Posterior vena cava (tissue), 2 donors: Measurements from ENCODE around the gene ELF1. TPM values are rescaled to one million over a fixed set of nuclear protein-coding genes. Genes with fewer than 3 reads are reported as not detected.
"Not testable (repeated sequence)": the region's sequence is repeated elsewhere in the genome, so short reads cannot be mapped to it uniquely, and the experiment has no call there.

Experiments
- DNase-seq: peaks from one replicate; pipeline ENCODE4 v3.0.0-alpha.2; 2020; ENCODE audit warnings: low spot score
- intact Hi-C, 2 donors: fragments of 100-400 bp; cut with DNase I; formaldehyde crosslinking; loops; one replicate each; pipeline versions ENCODE4 v1.14.1 to v1.14.2; 2022 to 2023
- total RNA-seq, 2 donors: library from RNA; stranded (reverse); fragmentation: NEBNext Ultra II Directional; extraction: Animal tissue kit (Norgen Biotek cat#: 25700); gene quantifications; one replicate each; pipeline ENCODE4 v1.2.1, GENCODE V29; 2021
- donor health status: DM: yes; HTN: yes; CAD: no.
- donor health status: DM: yes; HTN: yes; CAD: no.

Gene ELF1
- total RNA-seq, 2 donors from 2014 or later: 56.2 to 56.3 TPM

DNA sequence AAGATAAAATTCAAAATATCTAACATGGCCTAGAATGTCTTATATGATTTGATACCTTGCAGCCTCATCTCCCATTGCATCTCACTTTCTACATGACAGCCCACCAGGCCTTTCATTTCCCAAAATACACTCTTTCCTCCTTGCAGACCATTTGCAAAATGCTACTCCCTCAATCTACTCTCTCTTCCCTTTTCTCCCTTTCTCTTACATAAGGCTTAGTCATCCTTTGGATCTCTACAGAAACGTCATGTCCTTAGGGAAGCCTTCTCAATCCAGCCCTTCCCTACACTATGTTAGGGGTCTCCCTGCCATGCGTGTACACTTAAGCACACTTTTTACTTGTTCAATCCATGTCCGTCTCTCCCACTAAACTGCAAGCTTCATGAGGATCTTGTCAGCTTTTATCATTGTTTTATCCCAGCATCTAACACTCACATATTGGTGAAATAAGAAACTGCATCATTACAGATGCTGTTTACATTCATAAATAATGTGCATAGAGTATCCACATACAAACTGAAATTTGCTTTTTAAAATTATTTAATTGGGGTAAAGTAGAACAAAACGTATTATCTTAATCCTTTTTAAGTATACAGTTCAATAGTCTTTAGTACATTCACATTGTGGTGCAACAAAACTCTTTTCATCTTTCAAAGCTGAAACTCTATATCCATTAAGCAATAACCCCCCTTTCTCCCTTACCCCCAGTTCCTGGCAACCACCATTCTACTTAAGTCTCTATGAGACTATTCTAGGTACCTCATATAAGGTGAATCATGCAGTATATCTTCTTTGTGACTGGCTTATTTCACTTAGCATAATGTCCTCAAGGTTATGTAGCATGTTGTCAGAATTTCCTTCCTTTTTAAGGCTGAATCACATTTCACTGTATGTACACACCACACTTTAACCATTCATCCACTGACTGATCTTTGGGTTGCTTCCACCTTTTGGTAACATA lies 30.6 kb upstream of the ELF1 start:
- DNase-seq: no peak
- intact Hi-C loops: loop anchor here in 1 of 2 donors (10.0 kb wide), 1 partner anchor 65 kb away; no protein-coding TSS in a partner anchor

DNA sequence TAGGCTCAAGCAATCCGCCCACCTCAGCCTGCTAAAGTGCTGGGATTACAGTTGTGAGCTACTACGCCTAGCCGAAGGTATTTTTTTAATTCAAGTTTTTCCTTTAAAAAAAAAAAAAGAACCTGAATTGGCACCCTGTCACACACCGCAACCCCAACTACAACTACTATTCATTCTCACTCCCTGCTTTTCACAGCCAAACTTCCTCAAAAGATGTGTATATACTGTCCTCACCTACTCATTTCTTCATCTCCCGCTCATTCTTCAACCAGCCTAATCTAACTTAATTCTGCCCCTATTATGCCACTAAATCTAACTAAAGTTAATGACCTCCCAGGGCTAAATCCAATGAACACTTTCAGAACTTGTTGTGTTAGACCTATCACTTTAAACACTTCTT lies 29.5 kb upstream of the ELF1 start:
- intact Hi-C loops: no loop called here

DNA sequence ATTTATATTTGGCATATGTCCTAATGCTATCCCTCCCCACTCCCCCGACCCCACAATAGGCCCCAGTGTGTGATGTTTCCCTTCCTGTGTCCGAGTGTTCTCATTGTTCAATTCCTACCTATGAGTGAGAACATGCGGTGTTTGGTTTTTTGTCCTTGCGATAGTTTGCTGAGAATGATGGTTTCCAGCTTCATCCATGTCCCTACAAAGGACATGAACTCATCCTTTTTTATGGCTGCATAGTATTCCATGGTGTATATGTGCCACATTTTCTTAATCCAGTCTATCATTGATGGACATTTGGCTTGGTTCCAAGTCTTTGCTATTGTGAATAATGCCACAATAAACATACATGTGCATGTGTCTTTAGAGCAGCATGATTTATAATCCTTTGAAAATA lies 23.3 kb upstream of the ELF1 start:
- intact Hi-C loops, DNase-seq: not testable (repeated sequence)

More for the DNA sequence above, 29.5 kb upstream of the ELF1 start:
- no peak for DNase-seq

DNA sequence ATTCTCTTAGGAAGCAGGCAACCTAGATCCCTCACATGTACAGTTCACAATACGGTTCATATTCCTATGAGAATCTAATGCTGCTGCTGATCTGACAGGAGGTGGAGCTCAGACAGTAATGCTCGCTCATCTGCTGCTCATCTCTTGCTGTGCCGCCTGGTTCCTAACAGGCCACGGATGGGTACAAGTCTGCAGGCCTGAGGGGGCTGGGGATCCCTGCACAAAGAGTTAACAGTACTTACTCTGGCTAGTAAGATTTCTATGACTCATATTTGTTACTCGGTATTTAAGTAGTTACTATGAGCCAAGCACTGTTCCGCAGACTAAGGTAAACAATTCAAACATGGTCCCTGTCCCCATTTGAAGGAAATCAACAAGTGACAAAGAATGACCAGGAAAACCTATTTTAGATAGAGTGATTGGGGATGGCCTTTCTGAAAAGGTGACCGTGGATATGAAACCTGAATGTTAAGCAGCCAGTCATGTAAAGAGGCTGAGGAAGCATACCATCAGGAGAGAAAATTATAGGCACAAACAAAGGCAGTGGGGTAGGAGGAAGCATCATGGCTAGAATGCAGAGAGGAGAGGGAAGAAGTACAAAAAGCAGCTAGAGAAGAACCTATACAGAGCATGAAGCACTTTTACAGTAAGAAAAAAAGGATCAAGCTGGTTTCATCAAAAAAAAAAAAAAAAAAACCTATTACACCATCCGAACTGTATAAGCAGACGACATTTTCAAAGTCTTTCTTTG lies 21.6 kb upstream of the ELF1 start:
- no peak for DNase-seq

DNA sequence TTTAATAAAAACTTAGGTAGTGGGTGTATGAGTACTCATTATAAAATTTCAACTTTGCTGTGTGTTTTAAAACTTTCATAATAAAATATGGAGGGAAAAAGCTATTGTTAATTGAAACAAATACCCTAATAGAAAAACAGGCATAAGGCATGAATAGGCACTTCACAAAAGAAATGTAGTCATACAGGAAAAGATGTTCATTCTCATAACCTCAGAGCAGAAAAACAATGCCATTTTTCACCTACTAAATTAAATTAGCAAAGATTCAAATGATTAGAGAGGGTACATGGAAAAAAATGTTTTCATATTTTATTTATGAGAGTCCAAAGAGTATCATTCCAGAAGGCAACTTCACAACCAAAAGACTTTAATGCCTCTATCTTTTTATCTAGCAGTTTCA lies 20.6 kb upstream of the ELF1 start:
- DNase-seq: no peak
- intact Hi-C loops: no loop called here

More for the DNA sequence above, 21.6 kb upstream of the ELF1 start:
- intact Hi-C loops: no loop called here

DNA sequence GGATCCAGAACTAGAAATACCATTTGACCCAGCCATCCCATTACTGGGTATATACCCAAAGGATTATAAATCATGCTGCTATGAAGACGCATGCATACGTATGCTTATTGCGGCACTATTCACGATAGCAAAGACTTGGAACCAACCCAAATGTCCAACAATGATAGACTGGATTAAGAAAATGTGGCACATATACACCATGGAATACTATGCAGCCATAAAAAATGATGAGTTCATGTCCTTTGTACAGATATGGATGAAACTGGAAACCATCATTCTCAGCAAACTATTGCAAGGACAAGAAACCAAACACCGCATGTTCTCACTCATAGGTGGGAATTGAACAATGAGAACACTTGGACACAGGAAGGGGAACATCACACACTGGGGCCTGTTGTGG lies 17.4 kb upstream of the ELF1 start:
- intact Hi-C loops, DNase-seq: not testable (repeated sequence)

DNA sequence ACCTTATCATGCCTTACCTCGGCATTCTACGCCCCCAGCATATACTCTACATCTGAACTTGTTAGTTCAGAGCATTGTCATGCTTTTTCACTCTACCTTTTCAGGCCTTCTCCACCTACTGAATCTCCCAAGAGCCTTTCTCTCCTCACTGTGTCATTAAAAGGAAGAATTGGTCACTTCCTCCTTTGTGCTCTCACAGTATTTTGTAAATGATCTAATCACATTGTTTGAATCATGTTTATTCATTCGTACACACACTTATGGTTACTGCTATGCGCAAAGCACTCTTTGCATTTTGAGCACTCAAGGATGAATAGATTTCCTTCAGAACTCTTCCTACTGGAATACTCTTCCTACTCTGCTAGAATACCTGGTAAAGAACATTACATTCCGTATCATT lies 15.8 kb upstream of the ELF1 start:
- intact Hi-C loops: no loop called here
- DNase-seq: no peak

DNA sequence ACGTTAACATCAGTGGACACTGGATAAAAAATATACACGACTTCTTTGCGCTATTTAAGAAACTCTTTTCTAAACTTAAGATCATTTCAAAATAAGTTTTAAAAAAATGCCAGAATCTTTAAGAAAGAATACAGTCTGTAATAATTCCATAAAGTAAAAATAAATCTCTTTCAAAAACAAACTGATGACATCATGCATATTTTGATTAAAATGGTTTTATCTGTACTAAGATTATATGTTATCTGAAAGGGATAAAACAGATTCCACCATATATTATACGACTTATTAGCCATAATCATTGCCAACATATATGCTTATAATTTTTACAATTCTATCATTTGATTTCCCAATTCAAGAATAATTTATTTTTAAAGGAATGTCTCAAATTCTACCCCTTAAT lies 15.3 kb upstream of the ELF1 start:
- intact Hi-C loops: no loop called here
- DNase-seq: no peak

DNA sequence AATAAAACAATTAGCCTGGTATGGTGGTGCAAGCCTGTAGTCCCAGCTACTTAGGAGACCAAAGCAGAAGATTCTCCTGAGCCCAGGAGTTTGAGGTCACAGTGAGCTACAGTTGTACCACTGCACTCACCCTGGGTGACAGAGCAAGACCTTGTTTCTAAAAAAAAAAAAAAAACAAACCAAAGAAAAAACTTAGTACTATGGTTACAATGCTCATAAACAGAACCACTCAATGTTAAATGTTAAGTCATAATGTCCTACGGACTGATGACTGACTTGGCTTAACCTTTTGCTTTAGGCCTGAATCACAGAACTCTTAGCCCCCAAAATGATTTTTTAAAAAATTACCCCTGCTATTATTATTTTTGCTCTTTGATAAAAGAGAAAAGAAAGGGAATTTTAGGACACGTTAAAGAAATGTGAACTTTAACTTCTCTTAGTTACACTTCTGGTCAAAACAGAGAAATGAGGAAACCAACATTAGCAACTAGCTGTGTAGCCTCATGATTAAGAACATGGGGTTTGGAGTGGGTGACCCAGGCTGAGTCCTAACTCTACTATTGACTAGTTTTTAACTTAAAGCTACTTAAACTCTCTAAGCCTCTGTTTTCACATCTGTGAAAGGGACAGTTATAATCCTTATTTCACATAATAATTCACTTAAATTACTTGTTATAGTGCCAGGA lies 13.7 kb upstream of the ELF1 start:
- intact Hi-C loops: no loop called here

DNA sequence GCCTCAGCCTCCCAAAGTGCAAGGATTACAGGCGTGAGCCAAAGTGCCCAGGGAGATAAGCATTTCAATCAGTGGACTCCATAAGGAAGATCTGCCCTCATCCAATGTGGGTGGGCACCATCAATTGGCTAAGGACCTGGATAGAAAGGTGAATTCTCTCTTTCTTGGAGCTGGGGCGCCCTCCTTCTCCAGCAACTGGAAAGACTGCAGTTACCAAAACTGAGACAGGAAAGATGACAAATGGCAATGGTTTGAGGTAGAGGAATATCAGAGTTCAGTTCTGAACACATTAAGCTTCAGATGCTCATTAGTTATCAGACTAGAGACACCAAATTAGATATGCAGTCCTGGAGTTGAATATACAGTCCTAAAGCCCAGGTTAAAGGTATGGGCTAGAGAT lies 10.5 kb upstream of the ELF1 start:
- no peak for DNase-seq
- intact Hi-C loops: no loop called here

More for the DNA sequence above, 13.7 kb upstream of the ELF1 start:
- DNase-seq: no peak

DNA sequence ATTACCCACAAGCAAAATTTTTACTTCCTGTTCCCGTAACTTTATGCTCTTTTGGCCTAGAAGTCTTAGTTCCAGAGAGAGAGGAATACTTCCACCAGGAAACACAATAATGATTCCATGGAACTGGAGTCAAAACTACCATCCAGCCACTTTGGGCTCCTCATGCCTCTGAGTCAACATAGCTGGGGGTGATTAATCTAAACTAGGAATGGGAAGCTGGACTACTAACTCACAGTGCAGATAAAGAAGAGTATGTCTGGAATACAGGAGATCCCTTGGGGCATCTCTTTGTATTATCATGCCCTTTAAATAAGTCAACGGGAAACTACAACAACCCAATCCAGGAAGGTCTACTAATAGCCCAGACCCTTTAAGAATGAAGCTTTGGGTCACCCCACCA lies 8.9 kb upstream of the ELF1 start:
- intact Hi-C loops: no loop called here
- no peak for DNase-seq

DNA sequence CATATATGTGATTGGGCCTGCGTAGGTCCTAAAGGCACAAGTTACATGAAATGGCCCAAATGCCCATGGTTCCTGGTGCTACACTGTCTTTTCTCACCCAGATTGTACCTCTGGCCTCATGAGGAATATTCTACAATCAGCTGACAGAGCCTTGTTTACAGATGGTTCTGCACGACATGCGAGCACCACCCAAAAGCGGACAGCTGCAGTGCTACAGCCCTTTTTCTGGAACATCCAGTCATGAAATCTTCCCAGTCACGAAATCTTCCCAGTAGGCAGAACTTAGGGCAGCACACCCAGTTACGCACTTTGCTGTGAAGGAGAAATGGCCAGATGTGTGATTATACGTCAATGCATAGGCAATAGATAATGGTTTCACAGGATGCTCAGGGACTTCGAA lies 7.7 kb upstream of the ELF1 start:
- intact Hi-C loops: no loop called here

DNA sequence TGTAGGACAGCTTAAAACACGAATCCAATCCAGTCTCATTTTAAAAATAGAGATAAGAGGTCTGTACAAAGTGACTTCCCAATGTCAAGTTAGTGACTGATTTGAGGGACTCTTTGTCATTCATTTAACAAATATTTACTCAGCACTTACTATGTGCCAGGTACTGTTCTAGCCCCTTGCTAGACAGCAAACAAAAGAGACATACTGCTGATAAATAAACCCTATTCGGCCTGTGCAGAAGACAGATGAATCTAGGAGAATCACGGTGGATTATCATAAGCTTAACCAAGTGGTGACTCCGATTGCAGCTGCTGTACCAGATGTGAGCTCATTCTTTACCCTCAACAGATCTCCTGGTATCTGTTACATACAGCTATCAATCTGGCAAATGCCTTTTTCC lies 6.4 kb upstream of the ELF1 start:
- DNase-seq: no peak
- intact Hi-C loops: no loop called here

More for the DNA sequence above, 7.7 kb upstream of the ELF1 start:
- DNase-seq: no peak

DNA sequence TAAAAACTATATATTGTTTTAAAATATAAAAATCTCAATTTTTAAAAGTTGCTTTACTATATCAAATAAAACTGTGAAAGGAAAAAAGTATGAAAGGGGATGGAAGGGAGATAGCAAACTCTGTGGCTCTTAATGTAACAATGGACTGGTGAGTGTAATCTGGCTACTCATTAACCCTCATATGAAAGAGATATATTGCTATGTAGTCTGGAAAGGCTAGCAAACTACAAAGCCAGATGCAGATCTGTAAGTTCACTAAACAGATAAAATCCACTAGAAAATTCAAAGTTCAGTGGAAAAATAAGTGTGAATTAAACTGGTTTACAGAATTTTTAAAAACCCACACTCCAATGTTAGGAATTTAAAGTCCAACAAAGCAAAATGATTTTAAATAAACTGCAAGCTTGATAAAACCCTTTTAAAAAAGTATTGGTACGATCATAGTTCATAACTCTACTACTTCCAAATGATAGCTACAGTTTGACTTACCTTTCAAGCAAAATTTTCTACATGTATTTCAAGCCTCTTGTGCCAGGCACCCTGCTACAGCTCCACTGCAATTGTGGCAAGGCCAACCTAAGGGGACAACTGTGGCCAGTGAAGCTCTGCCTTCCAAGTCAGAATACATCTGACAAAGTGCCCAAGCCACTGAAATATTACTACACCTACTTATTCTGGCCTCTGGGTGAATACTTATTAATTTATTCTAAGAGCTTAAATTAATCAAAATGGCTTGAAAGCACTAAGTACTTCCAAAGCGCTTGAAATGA lies 647 bp upstream of the ELF1 start:
- no peak for DNase-seq
- intact Hi-C loops: no loop called here

DNA sequence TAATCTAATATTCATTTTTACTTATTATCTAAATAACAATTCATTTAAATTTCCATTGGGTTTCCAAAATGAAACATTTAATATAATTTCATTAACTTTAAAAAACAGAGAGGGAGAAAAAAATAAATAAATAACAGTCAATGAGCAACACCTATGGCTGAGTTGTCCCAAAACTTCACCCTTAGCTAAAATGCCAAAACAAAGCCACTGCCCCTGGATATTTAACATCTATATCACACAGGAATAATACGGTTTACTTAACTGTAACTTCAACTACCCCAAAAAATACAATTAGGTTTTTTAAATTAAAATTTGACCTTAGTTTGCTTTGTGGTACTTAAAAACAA lies 541 bp downstream of the ELF1 start:
- no peak for DNase-seq
- intact Hi-C loops: no loop called here

DNA sequence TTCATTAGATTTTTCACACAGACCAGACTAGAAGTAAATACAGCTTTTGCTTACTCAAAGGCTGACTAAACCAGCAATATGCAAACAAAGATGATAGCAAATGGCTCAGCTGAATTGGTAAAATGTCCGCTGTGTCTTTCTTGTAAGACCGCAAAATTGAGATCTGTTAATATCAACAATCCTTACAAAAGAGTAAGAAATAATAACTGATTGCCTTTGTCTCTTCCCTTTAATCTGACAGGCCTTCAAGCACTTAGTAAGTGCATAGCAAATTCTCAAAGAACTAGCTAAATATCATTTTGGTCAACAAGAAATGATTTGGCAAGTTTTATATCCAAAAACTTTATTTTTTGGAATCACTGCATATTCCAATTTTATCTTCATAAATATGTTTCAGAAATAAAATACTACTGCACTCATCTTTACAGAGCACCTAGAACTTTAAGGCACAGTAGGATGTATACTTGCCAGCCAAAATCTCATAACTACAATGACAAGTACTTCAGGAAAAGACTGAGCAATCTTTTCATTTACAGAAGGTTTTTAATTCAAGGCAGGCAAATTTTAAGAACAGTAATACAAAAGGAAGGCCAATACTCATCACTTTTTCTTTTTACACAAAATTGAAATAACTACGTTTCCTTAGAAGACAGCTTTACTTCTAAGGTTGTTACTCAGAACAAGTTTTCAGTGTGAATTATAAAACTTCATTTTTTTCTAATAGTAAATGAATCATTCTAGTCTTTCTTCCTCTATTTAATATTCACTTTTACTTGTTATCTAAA lies 1.1 kb downstream of the ELF1 start:
- intact Hi-C loops: no loop called here
- no peak for DNase-seq

DNA sequence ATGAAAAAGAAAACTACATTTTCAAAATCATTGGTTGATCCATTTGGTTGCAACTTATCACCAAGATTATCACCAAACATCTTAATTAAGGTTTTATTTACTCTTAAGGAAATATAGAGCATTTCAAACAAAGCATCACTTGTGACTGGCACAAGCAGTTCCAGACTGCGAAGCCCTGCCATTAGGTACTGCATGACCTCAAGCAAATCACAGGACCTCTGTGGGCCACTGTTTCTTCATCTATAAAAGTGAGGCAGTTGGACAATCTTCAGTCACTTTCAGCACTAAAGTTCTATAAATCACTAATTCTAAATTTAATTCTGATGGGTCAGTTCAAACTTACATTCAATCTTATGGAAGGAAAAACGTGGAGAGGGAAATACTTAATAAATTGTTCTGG lies 2.0 kb downstream of the ELF1 start:
- intact Hi-C loops: no loop called here
- no peak for DNase-seq

DNA sequence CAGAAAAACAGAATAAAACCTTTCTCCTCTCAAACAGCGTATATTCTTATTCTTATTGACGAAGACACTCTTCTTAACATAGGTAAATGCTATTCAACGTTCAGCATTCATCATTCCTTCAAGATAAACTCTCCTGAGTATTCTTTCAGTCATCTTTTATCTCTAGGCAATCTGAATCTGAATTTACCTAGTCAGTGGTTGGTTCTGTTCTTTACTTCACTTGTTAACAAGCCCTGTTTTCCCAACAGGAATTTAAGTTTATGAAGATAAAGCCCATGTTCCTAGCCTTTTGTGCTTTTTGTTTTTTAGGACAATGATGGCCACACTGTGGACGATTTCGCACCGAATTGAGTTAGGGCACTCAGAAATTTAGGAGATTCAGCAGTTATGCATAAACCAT lies 3.2 kb downstream of the ELF1 start:
- intact Hi-C loops: no loop called here
- no peak for DNase-seq

DNA sequence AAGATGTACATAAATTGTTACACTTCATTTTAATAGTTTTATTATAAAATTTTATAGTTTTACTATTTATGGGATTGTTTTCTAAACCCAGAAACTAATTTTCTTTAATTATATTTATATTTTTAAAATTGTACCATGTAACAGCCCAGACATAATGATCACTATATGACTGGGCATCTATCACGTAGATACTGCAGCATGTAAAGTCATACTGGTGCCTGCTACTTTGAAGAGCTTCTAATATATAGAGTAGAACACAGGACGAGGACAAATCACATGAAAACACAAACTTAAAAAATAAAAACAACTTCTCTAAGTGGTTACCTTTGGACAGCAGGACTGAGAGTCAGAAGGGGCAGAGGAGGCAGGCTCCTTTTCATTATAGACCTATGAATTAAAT lies 5.3 kb downstream of the ELF1 start:
- no peak for DNase-seq
- intact Hi-C loops: no loop called here
